ENCODE data around the gene NCBP1. TPM values are rescaled to one million over a fixed set of nuclear protein-coding genes. Genes with fewer than 3 reads are reported as not detected.

NCBP1 gene
- total and polyA plus RNA-seq, 9 of the 15 experiments (the other 6 are each of a cell fraction or from before 2014, with no cell fraction given), result 29.4 to 69.7 (median 57.5) TPM

DNA sequence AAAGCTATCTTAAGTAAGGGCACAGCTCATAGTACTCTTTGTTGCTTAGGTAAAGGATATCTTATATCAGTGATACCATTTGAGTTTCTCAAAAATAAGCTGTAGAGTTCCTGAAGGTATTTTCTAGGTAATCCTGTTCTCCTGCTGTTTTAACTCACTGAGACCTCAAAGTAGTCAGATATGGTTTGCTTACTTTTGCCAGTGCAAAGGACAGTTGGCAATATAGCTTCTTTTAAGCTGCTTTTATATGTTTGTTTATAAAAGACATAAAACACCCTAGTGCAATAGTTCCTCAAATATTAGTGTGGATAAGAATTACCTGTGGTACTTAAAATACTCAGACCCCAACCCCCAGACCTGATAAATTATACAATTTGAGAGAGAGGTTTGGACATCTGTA, 12.1 kb downstream of the NCBP1 start (continued):
- TF ChIP-seq ETV6 (IDR thresholded peaks at IDR 0.05; ENCODE audit: borderline replicate concordance in 1 of 2, low read depth in 2 of 2, low read length in 1 of 2) (no peak), ETV6 (CRISPR knock-in tag; IDR thresholded peaks at IDR 0.05; ENCODE audit: borderline replicate concordance) (no peak), PHB (CRISPR knock-in tag; IDR thresholded peaks at IDR 0.05) (no peak), HNRNPK (IDR thresholded peaks at IDR 0.05; ENCODE audit: low read depth, low read length, poor library complexity, severe bottlenecking) (no peak), POLR2AphosphoS5 (IDR thresholded peaks at IDR 0.05; ENCODE audit: control insufficient read depth, insufficient read depth, low read depth, low read length) (no peak), RUNX1 (IDR thresholded peaks at IDR 0.05; ENCODE audit: low read depth) (no peak)

DNA sequence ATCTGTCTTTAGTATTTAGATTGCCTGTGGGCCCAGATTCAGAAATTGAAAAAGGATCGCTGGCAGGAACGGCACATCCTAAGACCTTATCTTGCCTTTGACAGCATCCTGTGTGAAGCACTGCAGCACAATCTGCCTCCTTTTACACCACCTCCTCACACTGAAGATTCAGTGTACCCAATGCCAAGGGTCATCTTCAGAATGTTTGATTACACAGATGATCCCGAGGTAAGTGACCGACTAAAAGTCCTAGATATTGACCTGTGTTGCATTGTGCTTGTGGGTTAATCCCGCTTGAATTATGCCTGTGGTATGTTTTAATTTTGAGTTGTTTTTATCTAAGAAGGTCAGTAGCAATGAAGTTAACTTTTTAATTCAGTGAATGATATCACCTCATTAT, 14.4 kb downstream of the NCBP1 start:
- BruUV-seq (replicated peaks), result no TSS peak
- no peak overlapping the region for H2AFZ ChIP-seq (ENCODE audit: low read depth, low read length)
- no peak for TF ChIP-seq DDX20 (tag; IDR thresholded peaks at IDR 0.05; ENCODE audit: low read depth)
- TF ChIP-seq RFX5 (IDR thresholded peaks at IDR 0.05; ENCODE audit: low read depth, low read length), result no peak
- no peak for TF ChIP-seq CBX8 (IDR thresholded peaks at IDR 0.05; ENCODE audit: borderline replicate concordance, extremely low read depth, low read depth, low read length, poor library complexity, severe bottlenecking)
- TF ChIP-seq ZSCAN32 (CRISPR knock-in tag; IDR thresholded peaks at IDR 0.05), result no peak
- TF ChIP-seq NR2C2 (CRISPR knock-in tag; IDR thresholded peaks at IDR 0.05), result no peak
- TF ChIP-seq NR2C2 (tag; IDR thresholded peaks at IDR 0.05), result no peak
- no peak for TF ChIP-seq DPF2 (IDR thresholded peaks at IDR 0.05)
- TF ChIP-seq, protein P1, sequence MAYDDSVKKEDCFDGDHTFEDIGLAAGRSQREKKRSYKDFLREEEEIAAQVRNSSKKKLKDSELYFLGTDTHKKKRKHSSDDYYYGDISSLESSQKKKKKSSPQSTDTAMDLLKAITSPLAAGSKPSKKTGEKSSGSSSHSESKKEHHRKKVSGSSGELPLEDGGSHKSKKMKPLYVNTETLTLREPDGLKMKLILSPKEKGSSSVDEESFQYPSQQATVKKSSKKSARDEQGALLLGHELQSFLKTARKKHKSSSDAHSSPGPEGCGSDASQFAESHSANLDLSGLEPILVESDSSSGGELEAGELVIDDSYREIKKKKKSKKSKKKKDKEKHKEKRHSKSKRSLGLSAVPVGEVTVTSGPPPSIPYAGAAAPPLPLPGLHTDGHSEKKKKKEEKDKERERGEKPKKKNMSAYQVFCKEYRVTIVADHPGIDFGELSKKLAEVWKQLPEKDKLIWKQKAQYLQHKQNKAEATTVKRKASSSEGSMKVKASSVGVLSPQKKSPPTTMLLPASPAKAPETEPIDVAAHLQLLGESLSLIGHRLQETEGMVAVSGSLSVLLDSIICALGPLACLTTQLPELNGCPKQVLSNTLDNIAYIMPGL (CRISPR knock-in tag; IDR thresholded peaks at IDR 0.05), result no peak
- TF ChIP-seq SLC30A9 (CRISPR knock-in tag; IDR thresholded peaks at IDR 0.05), result no peak
- no peak for TF ChIP-seq ESRRA (IDR thresholded peaks at IDR 0.05; ENCODE audit: borderline replicate concordance, low read depth)
- TF ChIP-seq ZNF197 (CRISPR knock-in tag; IDR thresholded peaks at IDR 0.05; ENCODE audit: low read depth), result no peak
- TF ChIP-seq MAFK (IDR thresholded peaks at IDR 0.05; ENCODE audit: low read length), result no peak
- TF ChIP-seq SRSF1 (IDR thresholded peaks at IDR 0.05; ENCODE audit: low read depth, low read length), result no peak
- TF ChIP-seq CBFB (CRISPR knock-in tag; IDR thresholded peaks at IDR 0.05), result no peak
- TF ChIP-seq, protein P2, sequence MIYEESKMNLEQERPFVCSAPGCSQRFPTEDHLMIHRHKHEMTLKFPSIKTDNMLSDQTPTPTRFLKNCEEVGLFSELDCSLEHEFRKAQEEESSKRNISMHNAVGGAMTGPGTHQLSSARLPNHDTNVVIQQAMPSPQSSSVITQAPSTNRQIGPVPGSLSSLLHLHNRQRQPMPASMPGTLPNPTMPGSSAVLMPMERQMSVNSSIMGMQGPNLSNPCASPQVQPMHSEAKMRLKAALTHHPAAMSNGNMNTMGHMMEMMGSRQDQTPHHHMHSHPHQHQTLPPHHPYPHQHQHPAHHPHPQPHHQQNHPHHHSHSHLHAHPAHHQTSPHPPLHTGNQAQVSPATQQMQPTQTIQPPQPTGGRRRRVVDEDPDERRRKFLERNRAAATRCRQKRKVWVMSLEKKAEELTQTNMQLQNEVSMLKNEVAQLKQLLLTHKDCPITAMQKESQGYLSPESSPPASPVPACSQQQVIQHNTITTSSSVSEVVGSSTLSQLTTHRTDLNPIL (CRISPR knock-in tag; IDR thresholded peaks at IDR 0.05), result no peak

More for the DNA sequence above, 14.4 kb downstream of the NCBP1 start:
- no peak overlapping the region for H3K4me2 ChIP-seq (ENCODE audit: insufficient read depth, low read length)
- WGBS (ENCODE audit: insufficient coverage, low coverage, missing lambda C conversion rate), result 90% methylated on average over 5 of the region's 5 CpGs
- no peaks in the 10 kb centered on the region for H4K20me1 ChIP-seq (replicated peaks; ENCODE audit: control insufficient read depth, insufficient read depth, low read length)
- H3K9me3 ChIP-seq (replicated peaks; ENCODE audit: control insufficient read depth, insufficient read depth, low read depth, low read length), result no peaks in the 10 kb centered on the region
- POLR2A ChIA-PET, result interaction anchor here (0.5 to 0.6 kb wide), 3 partner anchors 31 to 242 kb away, joined by 3 read pairs; no protein-coding TSS in a partner anchor
- ATAC-seq (no peak), DNase-seq (ENCODE audit: extremely low read depth in 1 of 4, low spot score in 3 of 4) (no peak), FAIRE-seq (no peak)
- no peaks in the 10 kb centered on the region for H3K27me3 ChIP-seq (ENCODE audit: control insufficient read depth in 2 of 2, insufficient read depth in 2 of 2, low read length in 2 of 2)
- no peak overlapping the region for H3K9ac ChIP-seq (ENCODE audit: insufficient read depth in 1 of 2, low read depth in 2 of 2, low read length in 2 of 2)
- intact Hi-C loops (cut with micrococcal nuclease), result no loop called here
- no peaks in the 10 kb centered on the region for H3K4me1 ChIP-seq (replicated peaks in 1 of 2; ENCODE audit: control insufficient read depth in 2 of 2, insufficient read depth in 2 of 2, low read length in 2 of 2)
- H3K9me1 ChIP-seq (ENCODE audit: control insufficient read depth, insufficient read depth, low read length), result no peaks in the 10 kb centered on the region
- no peak overlapping the region for H3K27ac ChIP-seq (ENCODE audit: extremely low read depth, low read depth, low read length)
- in situ Hi-C loops (cut with MboI), result no loop called here
- no peak overlapping the region for H3K4me3 ChIP-seq
- CTCF ChIA-PET (ENCODE audit: low intra/inter-chr PET ratio), result interaction anchor here (0.6 kb wide), 1 partner anchor 13 kb away, joined by 4 read pairs; no protein-coding TSS in a partner anchor
- no peaks in the 10 kb centered on the region for H3K79me2 ChIP-seq (ENCODE audit: control insufficient read depth, insufficient read depth, low read length)
- peaks cover 96% of the 10 kb centered on the region for H3K36me3 ChIP-seq (ENCODE audit: control insufficient read depth, insufficient read depth, low read length)
